Esophagus (tissue), 2 donors: Measurements from ENCODE around the gene PTPRJ. TPM values are rescaled to one million over a fixed set of nuclear protein-coding genes. Genes with fewer than 3 reads are reported as not detected.

ENCODE experiments used
- H3K27ac ChIP-seq, 2 donors: one replicate each; pipeline ENCODE4 v1.5.1; 2013; ENCODE audit warnings: low read depth in 2 of 2, mild to moderate bottlenecking in 2 of 2, inconsistent platforms in 1 of 2, low read length in 1 of 2, moderate library complexity in 1 of 2
- H3K27me3 ChIP-seq, 2 donors: one replicate each; pipeline ENCODE4 v1.6.1; 2013; ENCODE audit warnings: low read length in 2 of 2, control low read depth in 1 of 2, mild to moderate bottlenecking in 1 of 2; ENCODE audit not compliant: insufficient read depth in 2 of 2, control insufficient read depth in 1 of 2
- H3K36me3 ChIP-seq, 2 donors: one replicate each; pipeline ENCODE4 v1.6.1; 2013; ENCODE audit warnings: low read length in 1 of 2; ENCODE audit not compliant: control insufficient read depth in 2 of 2, insufficient read depth in 2 of 2
- H3K4me1 ChIP-seq, 2 donors: one replicate each; pipeline ENCODE4 v1.6.1; 2013; ENCODE audit warnings: low read length in 1 of 2; ENCODE audit not compliant: control insufficient read depth in 2 of 2, insufficient read depth in 2 of 2
- H3K4me3 ChIP-seq, 2 donors: one replicate each; pipeline ENCODE4 v1.5.1; 2013; ENCODE audit warnings: low read length in 2 of 2, mild to moderate bottlenecking in 2 of 2, low read depth in 1 of 2, moderate library complexity in 1 of 2
- H3K9me3 ChIP-seq, 2 donors: one replicate each; pipeline ENCODE4 v1.6.1; 2013; ENCODE audit warnings: mild to moderate bottlenecking in 2 of 2, low read depth in 1 of 2, low read length in 1 of 2, moderate library complexity in 1 of 2; ENCODE audit not compliant: control insufficient read depth in 2 of 2, insufficient read depth in 1 of 2
- WGBS, 2 donors: extraction: QIAGEN DNeasy Blood & Tissue Kit; methylation state at CpG; one replicate each; pipeline ENCODE4 v1.1.7; 2013; 5-methylcytosine and 5-hydroxymethylcytosine counted together
- polyA plus RNA-seq, 2 donors: library from polyadenylated mRNA; stranded (reverse); fragments of 200-250 nt; gene quantifications; one replicate each; pipeline ENCODE4 v1.2.3, GENCODE V29; 2013
- donor health status: healthy with polysubstance abuse.
- donor health status: Bipolar disorder and iron deficiency.

PTPRJ gene
- polyA plus RNA-seq, 2 donors = 0.47 to 0.55 TPM

GRCh38 chr11:48083421-48083820, 103.1 kb downstream of the PTPRJ start:
- H3K4me3 ChIP-seq = no peak overlapping the region
- H3K4me1 ChIP-seq = no peaks in the 10 kb centered on the region
- H3K27ac ChIP-seq = no peak overlapping the region
- no peaks in the 10 kb centered on the region for H3K9me3 ChIP-seq
- H3K36me3 ChIP-seq = no peaks in the 10 kb centered on the region
- H3K27me3 ChIP-seq = no peaks in the 10 kb centered on the region

- WGBS, 2 donors = 92 to 97% methylated on average over 4 of the region's 4 CpGs
- Histone ChIP-seq H3K9me3 (no peaks in the 10 kb centered on the region), H3K4me1 (no peaks in the 10 kb centered on the region), H3K36me3 (no peaks in the 10 kb centered on the region), H3K27me3 (no peaks in the 10 kb centered on the region), H3K4me3 (no peak overlapping the region), H3K27ac (no peak overlapping the region)
Measured at GRCh38 chr11:48085688-48086087, 105.3 kb downstream of the PTPRJ start.

GRCh38 chr11:48087422-48087821, 107.1 kb downstream of the PTPRJ start:
- no peak overlapping the region for H3K4me3 ChIP-seq
- no peaks in the 10 kb centered on the region for H3K36me3 ChIP-seq
- H3K4me1 ChIP-seq = no peaks in the 10 kb centered on the region
- H3K27ac ChIP-seq = no peak overlapping the region
- 91 to 92% methylated on average over 2 of the region's 2 CpGs for WGBS, 2 donors
- no peaks in the 10 kb centered on the region for H3K9me3 ChIP-seq
- no peaks in the 10 kb centered on the region for H3K27me3 ChIP-seq

GRCh38 chr11:48087974-48088681, 107.8 kb downstream of the PTPRJ start:
- Histone ChIP-seq H3K9me3 (no peaks in the 10 kb centered on the region), H3K27me3 (no peaks in the 10 kb centered on the region), H3K4me3 (no peak overlapping the region), H3K36me3 (no peaks in the 10 kb centered on the region), H3K27ac (no peak overlapping the region), H3K4me1 (no peaks in the 10 kb centered on the region)
- 52 to 63% methylated on average over 6 of the region's 6 CpGs for WGBS, 2 donors

- no peak overlapping the region for H3K4me3 ChIP-seq
- 74 to 82% methylated on average over 6 of the region's 6 CpGs for WGBS, 2 donors
- no peaks in the 10 kb centered on the region for H3K27me3 ChIP-seq
- no peaks in the 10 kb centered on the region for H3K4me1 ChIP-seq
- no peaks in the 10 kb centered on the region for H3K9me3 ChIP-seq
- no peaks in the 10 kb centered on the region for H3K36me3 ChIP-seq
- no peak overlapping the region for H3K27ac ChIP-seq
Measured at GRCh38 chr11:48088682-48089050, 108.3 kb downstream of the PTPRJ start.

- H3K4me3 ChIP-seq = no peak overlapping the region
- no peaks in the 10 kb centered on the region for H3K9me3 ChIP-seq
- H3K27me3 ChIP-seq = no peaks in the 10 kb centered on the region
- H3K36me3 ChIP-seq = no peaks in the 10 kb centered on the region
- H3K4me1 ChIP-seq = peaks cover 0 to 3% of the 10 kb centered on the region in 2 donors
- whole genome bisulfite sequencing, 2 donors = 89 to 92% methylated on average over 8 of the region's 8 CpGs
- H3K27ac ChIP-seq = no peak overlapping the region
Measured at GRCh38 chr11:48090174-48090573, 109.8 kb downstream of the PTPRJ start.

- H3K4me1 ChIP-seq = peaks cover 0 to 3% of the 10 kb centered on the region in 2 donors
- H3K27me3 ChIP-seq = no peaks in the 10 kb centered on the region
- H3K4me3 ChIP-seq = no peak overlapping the region
- no peaks in the 10 kb centered on the region for H3K36me3 ChIP-seq
- WGBS, 2 donors = 87 to 92% methylated on average over 4 of the region's 4 CpGs
- no peaks in the 10 kb centered on the region for H3K9me3 ChIP-seq
- H3K27ac ChIP-seq = no peak overlapping the region
Measured at GRCh38 chr11:48091426-48092102, 111.2 kb downstream of the PTPRJ start.

- H3K9me3 ChIP-seq = no peaks in the 10 kb centered on the region
- peaks cover 0 to 3% of the 10 kb centered on the region in 2 donors for H3K4me1 ChIP-seq
- H3K36me3 ChIP-seq = no peaks in the 10 kb centered on the region
- H3K4me3 ChIP-seq = no peak overlapping the region
- H3K27ac ChIP-seq = no peak overlapping the region
- 19 to 23% methylated on average over 4 of the region's 4 CpGs for WGBS, 2 donors
- no peaks in the 10 kb centered on the region for H3K27me3 ChIP-seq
Measured at GRCh38 chr11:48093323-48093722, 113.0 kb downstream of the PTPRJ start.

- Histone ChIP-seq H3K4me3 (no peak overlapping the region), H3K27me3 (no peaks in the 10 kb centered on the region), H3K9me3 (no peaks in the 10 kb centered on the region), H3K4me1 (peaks cover 0 to 3% of the 10 kb centered on the region in 2 donors), H3K36me3 (no peaks in the 10 kb centered on the region), H3K27ac (no peak overlapping the region)
- WGBS, 2 donors = 23 to 28% methylated on average over 6 of the region's 6 CpGs
Measured at GRCh38 chr11:48093795-48094642, 113.7 kb downstream of the PTPRJ start.
